NT2/D1 (cell line): ENCODE results near the gene TSPYL2.
A peak's percentile ranks its signal among the peaks of the same experiment; 100 is the strongest.

Source experiments
- DNase-seq: peaks from one replicate; pipeline ENCODE4 v3.0.0-alpha.2; 2011; ENCODE audit warnings: low read depth, low spot score
- H3K27me3 ChIP-seq: 2 replicates; pipeline ENCODE4 v1.6.0; 2011; ENCODE audit warnings: mild to moderate bottlenecking; ENCODE audit not compliant: insufficient read length, insufficient read depth
- H3K36me3 ChIP-seq: 2 replicates; pipeline ENCODE4 v1.6.1; 2011; ENCODE audit warnings: mild to moderate bottlenecking, low read length, mixed read lengths; ENCODE audit not compliant: insufficient read depth, insufficient read length
- H3K4me1 ChIP-seq: 2 replicates; pipeline ENCODE4 v1.5.1; 2011; ENCODE audit not compliant: insufficient read depth, insufficient read length
- H3K4me3 ChIP-seq: 2 replicates; pipeline ENCODE4 v1.5.1; 2011; ENCODE audit warnings: low read depth; ENCODE audit not compliant: insufficient read length
- H3K9ac ChIP-seq: 2 replicates; pipeline ENCODE4 v1.6.0; 2011; ENCODE audit warnings: low read depth; ENCODE audit not compliant: insufficient read length
- H3K9me3 ChIP-seq: 2 replicates; pipeline ENCODE4 v1.5.1; 2011; ENCODE audit warnings: mild to moderate bottlenecking, low read length; ENCODE audit not compliant: insufficient read depth
- SUZ12 ChIP-seq: IDR thresholded peaks from 2 replicates; pipeline ENCODE4 v1.6.1; 2011; ENCODE audit not compliant: insufficient read length, insufficient read depth; ENCODE audit errors: extremely low read depth
- YY1 ChIP-seq: IDR thresholded peaks from 2 replicates; pipeline ENCODE4 v1.6.1; 2011; ENCODE audit not compliant: insufficient read length, insufficient read depth
- ZNF274 ChIP-seq: IDR thresholded peaks from 2 replicates; pipeline ENCODE4 v1.6.1; 2011; ENCODE audit warnings: mild to moderate bottlenecking, low read depth, low read length

The TSPYL2 gene

DNA sequence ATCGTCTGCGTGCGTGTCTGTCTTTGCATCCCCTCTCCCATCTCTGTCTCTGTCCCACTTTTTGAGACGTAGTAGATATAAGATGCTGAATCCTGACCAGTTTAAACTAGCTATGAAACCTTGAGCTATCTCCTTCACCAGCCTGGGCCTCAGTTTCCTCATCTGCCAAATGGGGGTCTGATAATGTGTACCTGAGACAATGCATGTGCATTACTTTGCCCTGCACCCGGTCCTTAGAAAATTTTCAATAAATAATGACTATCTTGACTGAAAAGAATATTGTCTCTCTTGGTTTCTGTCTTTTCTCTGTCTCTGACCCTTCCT, 12.4 kb downstream of the TSPYL2 start:
- peak overlapping the region; percentile 75 for H3K4me3 ChIP-seq
- H3K27me3 ChIP-seq = no peaks in the 10 kb centered on the region
- H3K4me1 ChIP-seq = no peaks in the 10 kb centered on the region
- TF ChIP-seq ZNF274 = no peak
- no peak for TF ChIP-seq SUZ12
- TF ChIP-seq YY1 = no peak
- no peaks in the 10 kb centered on the region for H3K9me3 ChIP-seq
- H3K9ac ChIP-seq = peak overlapping the region; percentile 85
- H3K36me3 ChIP-seq = peaks cover 3% of the 10 kb centered on the region
- no peak for DNase-seq

DNA sequence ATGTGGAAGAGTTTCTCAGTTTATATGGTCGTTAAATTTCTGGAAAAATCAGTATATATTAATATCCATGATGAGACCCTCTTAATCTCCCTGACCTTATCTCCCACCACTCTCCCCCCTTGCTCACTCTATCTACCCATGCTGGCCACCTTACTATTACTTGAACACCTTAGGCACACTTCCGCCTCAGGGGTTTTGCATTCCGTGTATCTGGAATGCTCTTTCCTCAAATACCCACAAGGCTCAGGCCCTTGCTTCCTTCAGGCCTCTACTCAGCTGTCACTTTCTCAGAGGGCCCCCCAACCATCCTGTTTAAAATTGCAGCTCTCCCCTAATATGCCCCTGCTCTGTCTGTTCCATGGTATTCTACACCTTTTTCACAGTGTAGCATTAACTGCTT, 13.6 kb downstream of the TSPYL2 start:
- H3K9ac ChIP-seq = no peak overlapping the region
- H3K9me3 ChIP-seq = no peaks in the 10 kb centered on the region
- H3K27me3 ChIP-seq = no peaks in the 10 kb centered on the region
- TF ChIP-seq SUZ12 (no peak), YY1 (no peak), ZNF274 (no peak)
- H3K4me3 ChIP-seq = no peak overlapping the region
- H3K4me1 ChIP-seq = no peaks in the 10 kb centered on the region
- H3K36me3 ChIP-seq = peaks cover 8% of the 10 kb centered on the region
- no peak for DNase-seq

- no peaks in the 10 kb centered on the region for H3K9me3 ChIP-seq
- no peaks in the 10 kb centered on the region for H3K27me3 ChIP-seq
- no peak overlapping the region for H3K9ac ChIP-seq
- DNase-seq = no peak
- H3K4me1 ChIP-seq = peaks cover 3% of the 10 kb centered on the region
- H3K36me3 ChIP-seq = peaks cover 5% of the 10 kb centered on the region
- H3K4me3 ChIP-seq = no peak overlapping the region
- no peak for TF ChIP-seq ZNF274
- TF ChIP-seq YY1 = no peak
- TF ChIP-seq SUZ12 = no peak
These were observed 32.8 kb downstream of the TSPYL2 start for GRCh38 chrX:53114864-53115549.

DNA sequence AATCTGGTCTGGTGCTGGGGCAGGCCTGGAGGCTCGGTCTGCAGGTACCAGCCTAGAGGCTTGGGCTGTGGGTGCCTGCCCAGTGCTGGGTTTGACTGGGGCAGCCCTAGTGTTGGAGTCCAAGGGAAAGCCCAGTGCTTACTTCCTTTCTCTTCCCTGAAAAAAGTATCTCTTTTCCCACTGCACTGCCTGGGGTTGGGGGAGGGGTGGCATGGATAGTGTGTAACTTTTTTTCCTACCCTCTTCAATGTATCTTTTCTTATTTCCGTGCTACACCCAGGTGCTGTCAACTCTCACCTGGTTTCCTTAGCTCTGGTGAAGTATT, 33.3 kb downstream of the TSPYL2 start:
- no peak overlapping the region for H3K4me3 ChIP-seq
- H3K27me3 ChIP-seq = no peaks in the 10 kb centered on the region
- H3K36me3 ChIP-seq = peaks cover 5% of the 10 kb centered on the region
- no peaks in the 10 kb centered on the region for H3K9me3 ChIP-seq
- TF ChIP-seq YY1 (no peak), SUZ12 (no peak), ZNF274 (no peak)
- no peak overlapping the region for H3K9ac ChIP-seq
- peaks cover 3% of the 10 kb centered on the region for H3K4me1 ChIP-seq
- no peak for DNase-seq

DNA sequence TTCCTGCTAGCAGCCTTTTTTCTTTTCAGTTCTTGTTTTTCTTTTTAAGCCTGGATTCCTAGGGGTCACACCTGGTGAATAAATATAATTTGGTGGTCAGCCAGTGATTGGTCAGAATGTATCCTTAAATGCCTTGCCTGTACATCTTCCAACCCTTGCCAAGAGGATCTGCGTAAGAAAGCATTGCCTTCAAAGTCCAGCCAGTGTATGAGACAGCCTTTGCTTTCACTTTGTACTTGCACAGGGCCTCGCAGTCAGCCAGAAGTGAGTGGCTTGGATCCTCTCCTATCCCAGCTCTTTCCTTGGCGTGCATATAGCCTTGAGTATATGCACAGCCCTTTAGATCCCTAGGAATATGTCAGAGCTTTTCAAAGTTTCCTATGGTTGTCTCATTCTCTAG, 33.9 kb downstream of the TSPYL2 start:
- H3K27me3 ChIP-seq = no peaks in the 10 kb centered on the region
- H3K9ac ChIP-seq = no peak overlapping the region
- peaks cover 5% of the 10 kb centered on the region for H3K36me3 ChIP-seq
- TF ChIP-seq ZNF274 (no peak), YY1 (no peak), SUZ12 (no peak)
- no peaks in the 10 kb centered on the region for H3K9me3 ChIP-seq
- no peak overlapping the region for H3K4me3 ChIP-seq
- DNase-seq = no peak
- peaks cover 3% of the 10 kb centered on the region for H3K4me1 ChIP-seq

- TF ChIP-seq YY1 (no peak), SUZ12 (no peak), ZNF274 (no peak)
- H3K4me1 ChIP-seq = no peaks in the 10 kb centered on the region
- peaks cover 5% of the 10 kb centered on the region for H3K36me3 ChIP-seq
These were observed 39.8 kb downstream of the TSPYL2 start for GRCh38 chrX:53122013-53122412.

DNA sequence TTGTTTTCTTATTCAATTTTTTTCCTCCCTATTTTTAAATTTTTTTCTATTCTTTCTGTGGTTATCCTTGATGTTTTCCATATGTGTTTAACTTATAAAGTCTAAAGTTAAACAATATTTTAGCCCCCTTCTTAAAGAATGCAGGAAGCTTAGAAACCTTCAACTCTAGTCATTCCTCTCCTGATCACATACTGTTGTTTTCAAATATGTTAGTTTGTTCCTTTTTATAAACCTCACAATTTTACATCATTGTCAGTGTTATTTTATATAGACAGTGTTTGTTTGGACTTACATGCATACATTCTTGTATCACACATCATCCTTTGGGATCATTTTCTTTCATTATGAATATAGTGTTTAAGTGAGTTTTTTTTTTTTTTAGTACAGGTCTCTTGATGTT, 43.3 kb downstream of the TSPYL2 start:
- H3K9ac ChIP-seq = no peak overlapping the region
- H3K4me3 ChIP-seq = no peak overlapping the region
- no peaks in the 10 kb centered on the region for H3K9me3 ChIP-seq
- H3K4me1 ChIP-seq = no peaks in the 10 kb centered on the region
- no peak for DNase-seq
- H3K27me3 ChIP-seq = no peaks in the 10 kb centered on the region
- no peak for TF ChIP-seq SUZ12
- no peak for TF ChIP-seq ZNF274
- TF ChIP-seq YY1 = no peak
- H3K36me3 ChIP-seq = peaks cover 5% of the 10 kb centered on the region

More at GRCh38 chrX:53122013-53122412, 39.8 kb downstream of the TSPYL2 start:
- Histone ChIP-seq H3K27me3 (no peaks in the 10 kb centered on the region), H3K4me3 (no peak overlapping the region), H3K9me3 (no peaks in the 10 kb centered on the region), H3K9ac (no peak overlapping the region)
- DNase-seq = no peak

DNA sequence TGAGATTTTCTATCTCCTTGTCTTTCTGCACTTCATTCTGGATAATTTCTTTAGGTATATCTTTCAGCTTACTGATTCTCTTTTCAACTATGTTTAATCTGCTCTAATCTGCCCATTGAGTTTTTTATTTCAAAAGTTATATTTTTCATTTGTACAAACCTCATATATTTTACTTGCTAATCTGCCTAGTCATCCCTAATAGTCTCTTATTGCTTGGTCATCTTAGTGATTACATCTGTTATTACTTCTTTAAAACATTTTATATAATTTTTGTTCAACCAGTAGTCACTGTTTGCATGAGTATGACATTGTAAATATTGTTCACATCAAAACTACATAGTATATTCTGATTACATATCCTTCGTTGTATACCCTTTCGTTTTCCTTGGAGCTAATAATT, 44.2 kb downstream of the TSPYL2 start:
- H3K9me3 ChIP-seq = no peaks in the 10 kb centered on the region
- no peak overlapping the region for H3K4me3 ChIP-seq

More for the DNA sequence above, 44.2 kb downstream of the TSPYL2 start:
- no peaks in the 10 kb centered on the region for H3K27me3 ChIP-seq
- no peak for TF ChIP-seq YY1
- no peak for TF ChIP-seq SUZ12
- no peak for TF ChIP-seq ZNF274
- no peaks in the 10 kb centered on the region for H3K4me1 ChIP-seq
- peaks cover 5% of the 10 kb centered on the region for H3K36me3 ChIP-seq
- DNase-seq = no peak
- H3K9ac ChIP-seq = no peak overlapping the region
